Measurements from ENCODE around the gene SLC16A4. TPM values are rescaled to one million over a fixed set of nuclear protein-coding genes. Genes with fewer than 3 reads are reported as not detected.
"Not testable (repeated sequence)": the region's sequence is repeated elsewhere in the genome, so short reads cannot be mapped to it uniquely, and the experiment has no call there.

The SLC16A4 gene
- total and polyA plus RNA-seq, 2 of the 8 experiments (the other 6 are each of a cell fraction or from before 2014, with no cell fraction given): 0.30 to 0.43 TPM

DNA sequence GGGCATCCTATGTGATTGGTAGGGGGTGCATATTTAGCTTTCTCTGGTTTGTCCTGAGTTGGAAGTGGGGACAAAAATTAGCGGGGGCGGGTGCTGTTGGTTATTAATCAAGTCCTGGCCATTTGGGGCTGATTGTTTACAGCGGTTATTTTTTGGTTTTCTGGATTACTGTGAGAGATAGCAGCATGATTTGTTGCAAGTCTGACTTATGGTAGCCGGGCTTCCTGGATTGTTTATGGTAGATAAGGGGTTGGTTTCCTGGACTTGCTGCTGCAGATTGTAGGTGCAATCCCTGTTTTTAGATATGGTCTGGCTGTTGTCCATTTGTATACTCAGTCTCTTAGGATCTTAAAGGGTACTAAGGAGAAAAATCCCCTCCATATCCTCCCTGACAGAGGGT lies 48.1 kb upstream of the SLC16A4 start (continued):
- TF ChIP-seq, protein P1, sequence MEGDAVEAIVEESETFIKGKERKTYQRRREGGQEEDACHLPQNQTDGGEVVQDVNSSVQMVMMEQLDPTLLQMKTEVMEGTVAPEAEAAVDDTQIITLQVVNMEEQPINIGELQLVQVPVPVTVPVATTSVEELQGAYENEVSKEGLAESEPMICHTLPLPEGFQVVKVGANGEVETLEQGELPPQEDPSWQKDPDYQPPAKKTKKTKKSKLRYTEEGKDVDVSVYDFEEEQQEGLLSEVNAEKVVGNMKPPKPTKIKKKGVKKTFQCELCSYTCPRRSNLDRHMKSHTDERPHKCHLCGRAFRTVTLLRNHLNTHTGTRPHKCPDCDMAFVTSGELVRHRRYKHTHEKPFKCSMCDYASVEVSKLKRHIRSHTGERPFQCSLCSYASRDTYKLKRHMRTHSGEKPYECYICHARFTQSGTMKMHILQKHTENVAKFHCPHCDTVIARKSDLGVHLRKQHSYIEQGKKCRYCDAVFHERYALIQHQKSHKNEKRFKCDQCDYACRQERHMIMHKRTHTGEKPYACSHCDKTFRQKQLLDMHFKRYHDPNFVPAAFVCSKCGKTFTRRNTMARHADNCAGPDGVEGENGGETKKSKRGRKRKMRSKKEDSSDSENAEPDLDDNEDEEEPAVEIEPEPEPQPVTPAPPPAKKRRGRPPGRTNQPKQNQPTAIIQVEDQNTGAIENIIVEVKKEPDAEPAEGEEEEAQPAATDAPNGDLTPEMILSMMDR (IDR thresholded peaks at IDR 0.05; ENCODE audit: control extremely low read depth in 1 of 3, insufficient read depth in 1 of 3, low read depth in 1 of 3, low read length in 3 of 3): no peak
- TF ChIP-seq BACH1 (IDR thresholded peaks at IDR 0.05; ENCODE audit: low read length) (no peak), ASH2L (IDR thresholded peaks at IDR 0.05; ENCODE audit: low read length) (no peak), ZNF274 (IDR thresholded peaks at IDR 0.05; ENCODE audit: borderline replicate concordance, extremely low read depth, low read length) (no peak), SP4 (IDR thresholded peaks at IDR 0.05; ENCODE audit: low read length) (no peak), SP1 (IDR thresholded peaks at IDR 0.05; ENCODE audit: low read depth, low read length) (no peak)

DNA sequence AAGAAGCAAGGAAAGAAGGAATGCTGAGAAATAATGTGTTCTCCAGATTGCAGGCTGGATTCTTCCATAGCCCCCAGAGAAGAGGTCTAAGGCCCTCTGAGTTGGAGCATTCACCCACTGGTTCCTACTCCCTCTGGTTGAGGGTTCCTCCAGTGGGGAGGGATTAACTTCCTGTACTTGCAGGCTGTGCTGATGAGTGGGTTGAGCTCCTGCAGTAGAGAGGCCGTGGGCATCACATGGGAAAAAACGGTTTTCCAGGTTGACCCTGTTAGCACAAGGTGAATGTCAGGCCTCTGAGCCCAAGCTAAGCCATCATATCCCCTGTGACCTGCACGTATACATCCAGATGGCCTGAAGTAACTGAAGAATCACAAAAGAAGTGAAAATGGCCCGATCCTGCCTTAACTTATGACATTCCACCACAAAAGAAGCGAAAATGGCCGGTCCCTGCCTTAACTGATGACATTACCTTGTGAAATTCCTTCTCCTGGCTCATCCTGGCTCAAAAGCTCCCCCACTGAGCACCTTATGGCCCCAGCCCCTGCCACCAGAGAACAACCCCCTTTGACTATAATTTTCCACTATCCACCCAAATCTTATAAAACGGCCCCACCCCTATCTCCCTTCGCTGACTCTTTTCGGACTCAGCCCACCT lies 46.9 kb upstream of the SLC16A4 start:
- WGBS, 2 experiments (ENCODE audit: extremely low coverage in 1 of 2, insufficient coverage in 1 of 2, insufficient read length in 1 of 2, insufficient replicate concordance in 2 of 2, low coverage in 1 of 2, low lambda C conversion rate in 2 of 2, missing lambda C conversion rate in 1 of 2): 82% methylated on average over 9 of the region's 9 CpGs; no CpG with 5 or more reads in 1 of the 2 experiments
- H3K36me3 ChIP-seq (ENCODE audit: control insufficient read depth in 2 of 4, insufficient read depth in 4 of 4, low read length in 3 of 4); H3K9me3 ChIP-seq (ENCODE audit: insufficient read depth in 2 of 2, low read depth in 1 of 2, low read length in 1 of 2); H3K23me2 ChIP-seq (ENCODE audit: low read depth, low read length); H3K23ac ChIP-seq (ENCODE audit: insufficient read length); H3K27ac ChIP-seq (ENCODE audit: low read depth, low read length); H2AFZ ChIP-seq (ENCODE audit: low read length); H4K8ac ChIP-seq (ENCODE audit: extremely low read depth, insufficient read depth, low read length); H2BK5ac ChIP-seq (ENCODE audit: low read depth, low read length); H3K18ac ChIP-seq (ENCODE audit: extremely low read depth, low read length); H3K4me3 ChIP-seq (ENCODE audit: extremely low read depth in 1 of 4, insufficient read depth in 2 of 4, low read depth in 3 of 4, low read length in 4 of 4); H2AK5ac ChIP-seq (ENCODE audit: low read depth, low read length); DNase-seq (ENCODE audit: low read depth in 1 of 2, low spot score in 2 of 2); H2BK15ac ChIP-seq (ENCODE audit: low read length); H2BK20ac ChIP-seq (ENCODE audit: low read length); H4K5ac ChIP-seq (ENCODE audit: insufficient read length, low read depth, low read length); H4K91ac ChIP-seq (replicated peaks; ENCODE audit: insufficient read length, low read length); H3K4me1 ChIP-seq (replicated peaks in 1 of 4; ENCODE audit: control insufficient read depth in 3 of 4, insufficient read depth in 4 of 4, low read length in 3 of 4); H3K27me3 ChIP-seq (replicated peaks in 1 of 4; ENCODE audit: control insufficient read depth in 3 of 4, extremely low read depth in 1 of 4, insufficient read depth in 3 of 4, low read length in 3 of 4); H3K79me2 ChIP-seq (ENCODE audit: control insufficient read depth in 1 of 2, insufficient read depth in 2 of 2, low read length in 2 of 2); FAIRE-seq; H2BK120ac ChIP-seq (replicated peaks; ENCODE audit: low read depth, low read length); H3K79me1 ChIP-seq (ENCODE audit: low read depth, low read length); H3K56ac ChIP-seq (replicated peaks; ENCODE audit: insufficient read length, low read depth, low read length); H2BK12ac ChIP-seq (ENCODE audit: low read depth, low read length); H3K9ac ChIP-seq (replicated peaks in 1 of 4; ENCODE audit: extremely low read depth in 1 of 4, low read depth in 3 of 4, low read length in 3 of 4); H4K20me1 ChIP-seq (replicated peaks in 1 of 2; ENCODE audit: control insufficient read depth in 1 of 2, insufficient read depth in 2 of 2, low read length in 2 of 2); H3K14ac ChIP-seq (ENCODE audit: insufficient read length); H3K4me2 ChIP-seq (ENCODE audit: insufficient read depth in 1 of 2, low read depth in 2 of 2, low read length in 2 of 2); H3K4ac ChIP-seq (replicated peaks; ENCODE audit: insufficient read length, low read depth, low read length): not testable (repeated sequence)
- ChIA-PET CTCF (ENCODE audit: partially characterized antibody) (interaction anchor here (1.0 to 35.1 kb wide), 6 partner anchors 20 to 235 kb away, joined by 3 to 828 read pairs (median 14); partner anchors contain the start of genes LAMTOR5 and PROK1), POLR2A (ENCODE audit: partially characterized antibody) (interaction anchor here (0.8 to 1.5 kb wide), 3 partner anchors 13 to 29 kb away, joined by 3 to 4 read pairs (median 3); no protein-coding TSS in a partner anchor)

All from H1 (cell line).